Prostate gland (tissue), 2 donors: ENCODE measurements around the gene ANKS4B.
A peak's percentile ranks its signal among the peaks of the same experiment; 100 is the strongest.

Source experiments
- CTCF ChIP-seq, 4 experiments: fragments of 200-600 bp in 2 of 4; fragments of 450-650 bp in 2 of 4; sonication (generic) in 2 of 4; IDR thresholded peaks; 1 replicate in 3 of 4; 2 replicates in 1 of 4; pipeline ENCODE4 v1.5.1; 2016 to 2019; ENCODE audit warnings: antibody characterized with exemption in 4 of 4, mild to moderate bottlenecking in 2 of 4, moderate library complexity in 2 of 4
- POLR2A ChIP-seq: fragments of 450-650 bp; IDR thresholded peaks from one replicate; pipeline ENCODE4 v1.6.1; 2016; ENCODE audit warnings: antibody characterized with exemption, mild to moderate bottlenecking

- peak in 2 of 4 experiments; percentile 44 to 46 for TF ChIP-seq CTCF (IDR thresholded peaks at IDR 0.05)
- no peak for TF ChIP-seq POLR2A
Observed at GRCh38 chr16:21283521-21284289, 50.2 kb downstream of the ANKS4B start.
